K562 (cell line): ENCODE results near the gene POP7. TPM values are rescaled to one million over a fixed set of nuclear protein-coding genes. Genes with fewer than 3 reads are reported as not detected.
A peak's percentile ranks its signal among the peaks of the same experiment; 100 is the strongest.

Experiments
- ATAC-seq: fragments of 200-7000 bp; cut with Tn5 transposase; 3 replicates; pipeline ENCODE4 v1.9.1; 2020; ENCODE audit warnings: moderate library complexity
- BruUV-seq: library from RNA; stranded (reverse); fragments of 400-500 nt; replicated peaks from 2 replicates; lab custom pipeline; 2021; lab: Mats Ljungman, UMichigan
- CTCF ChIA-PET: fragments of 300-600 bp; formaldehyde crosslinking; extraction: SDS; loops from one replicate; lab custom pipeline; 2021; ENCODE audit warnings: low intra/inter-chr PET ratio; lab: Yijun Ruan, JAX
- POLR2A ChIA-PET: fragments of 300-600, 350-650 bp; sonication (Branson Sonifier 250); formaldehyde crosslinking; extraction: SDS; loops from one replicate; lab custom pipeline; 2021; ENCODE audit warnings: antibody characterized with exemption, inconsistent platforms; lab: Yijun Ruan, JAX
- DNase-seq, 4 experiments: peaks; one replicate each; pipeline versions ENCODE4 v3.0.0 to v3.0.0-alpha.2; 2011 to 2018; ENCODE audit warnings: low spot score in 3 of 4, mixed read lengths in 3 of 4; ENCODE audit errors: extremely low read depth in 1 of 4
- FAIRE-seq: peaks from 2 replicates; lab custom pipeline; 2011; peaks lifted over from hg19 to GRCh38; lab: Jason Lieb, UNC
- H2AFZ ChIP-seq: 2 replicates; pipeline ENCODE4 v1.6.0; 2011; ENCODE audit warnings: low read depth, low read length, control low read depth, inconsistent platforms
- H3K27ac ChIP-seq: fragments of 200-600 bp; 3 replicates; pipeline ENCODE4 v1.8.0; 2011; ENCODE audit warnings: low read depth, mild to moderate bottlenecking, control low read depth, inconsistent platforms, low read length, moderate library complexity, mixed read lengths; ENCODE audit errors: extremely low read depth
- H3K27me3 ChIP-seq, 2 experiments: fragments of 300-600 bp in 1 of 2; 2 replicates in 1 of 2; 3 replicates in 1 of 2; pipeline versions ENCODE4 v1.6.0 to v1.8.0; 2011; ENCODE audit warnings: inconsistent platforms in 2 of 2, low read length in 2 of 2, mild to moderate bottlenecking in 1 of 2, mixed read lengths in 1 of 2, moderate library complexity in 1 of 2; ENCODE audit not compliant: control insufficient read depth in 2 of 2, insufficient read depth in 2 of 2
- H3K36me3 ChIP-seq: fragments of 300-600 bp; 3 replicates; pipeline ENCODE4 v1.8.0; 2011; ENCODE audit warnings: mild to moderate bottlenecking, low read length, inconsistent platforms; ENCODE audit not compliant: control insufficient read depth, insufficient read depth
- H3K4me1 ChIP-seq, 2 experiments: fragments of 200-600 bp in 1 of 2; replicated peaks in 1 of 2; 2 replicates in 1 of 2; 3 replicates in 1 of 2; pipeline versions ENCODE4 v1.5.1 to v1.8.0; 2011; ENCODE audit warnings: inconsistent platforms in 2 of 2, low read length in 2 of 2, mild to moderate bottlenecking in 1 of 2, mixed read lengths in 1 of 2, moderate library complexity in 1 of 2; ENCODE audit not compliant: control insufficient read depth in 2 of 2, insufficient read depth in 2 of 2
- H3K4me2 ChIP-seq: 2 replicates; pipeline ENCODE4 v1.6.1; 2011; ENCODE audit warnings: low read length, control low read depth, inconsistent platforms, mixed read lengths; ENCODE audit not compliant: insufficient read depth
- H3K4me3 ChIP-seq: fragments of 200-600 bp; sonication (generic), shearing (Covaris generic); 2 replicates; pipeline ENCODE4 v1.5.1; 2016; ENCODE audit warnings: control low read depth, inconsistent platforms
- H3K79me2 ChIP-seq: fragments of 200-600 bp; 3 replicates; pipeline ENCODE4 v1.8.0; 2011; ENCODE audit warnings: low read length, inconsistent platforms; ENCODE audit not compliant: control insufficient read depth, insufficient read depth
- H3K9ac ChIP-seq, 2 experiments: 2 replicates each; pipeline versions ENCODE4 v1.6.0 to v1.6.1; 2011; ENCODE audit warnings: low read depth in 2 of 2, low read length in 2 of 2, control low read depth in 1 of 2, inconsistent platforms in 1 of 2, mild to moderate bottlenecking in 1 of 2, mixed read lengths in 1 of 2; ENCODE audit not compliant: insufficient read depth in 1 of 2
- H3K9me1 ChIP-seq: one replicate; pipeline ENCODE4 v1.6.0; 2011; ENCODE audit warnings: inconsistent platforms, mild to moderate bottlenecking, low read length, moderate library complexity; ENCODE audit not compliant: control insufficient read depth, insufficient read depth
- H3K9me3 ChIP-seq: replicated peaks from 2 replicates; pipeline ENCODE4 v1.5.1; 2011; ENCODE audit warnings: low read depth, low read length, inconsistent platforms; ENCODE audit not compliant: control insufficient read depth, insufficient read depth
- H4K20me1 ChIP-seq: replicated peaks from 2 replicates; pipeline ENCODE4 v1.6.1; 2011; ENCODE audit warnings: low read length, inconsistent platforms, mixed read lengths; ENCODE audit not compliant: control insufficient read depth, insufficient read depth
- BRCA1 ChIP-seq, 2 experiments: fragments of 450-650 bp in 1 of 2; sonication (generic) in 1 of 2; formaldehyde crosslinking in 1 of 2; IDR thresholded peaks; 2 replicates each; pipeline versions ENCODE4 v1.5.0 to v1.6.1; 2017 to 2020; ENCODE audit warnings: mild to moderate bottlenecking in 1 of 2, missing genetic modification reagents in 1 of 2
- E2F3 ChIP-seq: fragments of 250-450 bp; sonication (Bioruptor Pico); IDR thresholded peaks from 2 replicates; pipeline ENCODE4 v1.4.0; 2020; ENCODE audit warnings: mild to moderate bottlenecking
- GATA2 ChIP-seq: sonication (generic); formaldehyde crosslinking; IDR thresholded peaks from 2 replicates; pipeline ENCODE4 v1.4.0; 2020; ENCODE audit warnings: mild to moderate bottlenecking, missing genetic modification reagents
- HDAC1 ChIP-seq, 2 experiments: fragments of 450-650 bp; IDR thresholded peaks; 2 replicates each; pipeline ENCODE4 v1.6.1; 2016 to 2017; ENCODE audit warnings: inconsistent platforms in 1 of 2, mild to moderate bottlenecking in 1 of 2, moderate library complexity in 1 of 2
- POLR2A ChIP-seq: fragments of 450-650 bp; conservative IDR thresholded peaks from 2 replicates; pipeline ENCODE4 v1.6.1; 2016
- POLR2G ChIP-seq: fragments of 200-400 bp; formaldehyde crosslinking; IDR thresholded peaks from 2 replicates; pipeline ENCODE4 v1.6.1; 2017; ENCODE audit warnings: low read depth, mild to moderate bottlenecking, antibody characterized with exemption, low read length, moderate library complexity
- RBFOX2 ChIP-seq: fragments of 200-400 bp; formaldehyde crosslinking; IDR thresholded peaks from 2 replicates; pipeline ENCODE4 v1.6.1; 2017; ENCODE audit warnings: low read depth, mild to moderate bottlenecking, low read length, moderate library complexity
- RBM22 ChIP-seq: fragments of 200-400 bp; formaldehyde crosslinking; IDR thresholded peaks from 2 replicates; pipeline ENCODE4 v1.6.1; 2018; ENCODE audit warnings: low read length, low read depth; ENCODE audit not compliant: poor library complexity, severe bottlenecking
- THAP12 ChIP-seq: fragments of 250-450 bp; sonication (Bioruptor Pico); IDR thresholded peaks from 2 replicates; pipeline ENCODE4 v1.9.0; 2021; ENCODE audit warnings: mild to moderate bottlenecking, inconsistent platforms
- ZBTB1 ChIP-seq: sonication (generic); formaldehyde crosslinking; IDR thresholded peaks from 2 replicates; pipeline ENCODE4 v1.8.1; 2023; ENCODE audit warnings: missing genetic modification reagents, low read depth, mild to moderate bottlenecking, borderline replicate concordance
- ZBTB7A ChIP-seq: IDR thresholded peaks from 2 replicates; pipeline ENCODE4 v1.6.1; 2011; ENCODE audit warnings: low read depth, mild to moderate bottlenecking, low read length, moderate library complexity, borderline replicate concordance; ENCODE audit not compliant: control insufficient read depth
- ZNF408 ChIP-seq: fragments of 250-450 bp; sonication (Bioruptor Pico); IDR thresholded peaks from 2 replicates; pipeline ENCODE4 v1.4.0; 2020; ENCODE audit warnings: low read depth, mild to moderate bottlenecking, moderate library complexity
- WGBS: fragments of 100-300 bp; shearing (Covaris generic); methylation state at CpG from one replicate; pipeline ENCODE4 v1.1.6; 2016; ENCODE audit warnings: low coverage, mixed read lengths; ENCODE audit not compliant: insufficient coverage; ENCODE audit errors: missing lambda C conversion rate; 5-methylcytosine and 5-hydroxymethylcytosine counted together
- in situ Hi-C: fragments of 300-500 bp; cut with MboI; formaldehyde crosslinking; loops from 4 replicates; pipeline ENCODE4 v1.15.0; 2018; ENCODE audit warnings: inconsistent platforms, mixed read lengths
- intact Hi-C: fragments of 100-400 bp; cut with micrococcal nuclease; formaldehyde crosslinking; loops from 2 replicates; pipeline ENCODE4 v1.14.2; 2022
- polyA plus RNA-seq, 8 experiments: library from polyadenylated mRNA; depleted of rRNA in 4 of 8; stranded (reverse) in 5 of 8; unstranded in 3 of 8; fragments of >200 nt; fragmentation: Nextera tagmentation in 2 of 8; fragmentation: Illumina TruSeq in 1 of 8; extraction: Ambion mirVana in 2 of 8; extraction: Trizol in 1 of 8; gene quantifications; 2 replicates each; pipeline versions ENCODE4 v1.2.1 to v1.2.3, GENCODE V29; 2011 to 2014; ENCODE audit warnings: inconsistent platforms in 1 of 8, missing spikeins in 1 of 8
- total RNA-seq, 7 experiments: library from RNA; depleted of rRNA in 6 of 7; stranded (reverse); fragments of >200 nt in 6 of 7; fragmentation: Illumina TruSeq in 2 of 7; extraction: Trizol in 2 of 7; gene quantifications; 2 replicates each; pipeline versions ENCODE4 v1.2.1 to v1.2.3, GENCODE V29; 2011 to 2021; ENCODE audit warnings: low replicate concordance in 1 of 7

Gene POP7
- total and polyA plus RNA-seq, 9 of the 15 experiments (the other 6 are each of a cell fraction or from before 2014, with no cell fraction given), result 11.5 to 163 (median 68.9) TPM

- no TSS peak for BruUV-seq
- H3K9me1 ChIP-seq, result no peaks in the 10 kb centered on the region
- no peak overlapping the region for H3K27ac ChIP-seq
- DNase-seq, result no peak
- TF ChIP-seq ZNF408 (CRISPR knock-in tag) (no peak), ZBTB7A (0 out of 2 replicates have a peak, but pooled peaks have one; percentile 28), RBM22 (peak; percentile 67), GATA2 (no peak), POLR2G (peak; percentile 61), RBFOX2 (peak; percentile 59), ZBTB1 (CRISPR knock-in tag) (no peak), HDAC1 (IDR thresholded peaks at IDR 0.05) (no peak), POLR2A (peak; percentile 46), BRCA1 (IDR thresholded peaks at IDR 0.05) (no peak), BRCA1 (CRISPR knock-in tag; IDR thresholded peaks at IDR 0.05) (0 out of 2 replicates have a peak, but pooled peaks have one; percentile 31), E2F3 (CRISPR knock-in tag) (no peak), THAP12 (CRISPR knock-in tag) (0 out of 2 replicates have a peak, but pooled peaks have one; percentile 34)
- H3K9me3 ChIP-seq, result no peaks in the 10 kb centered on the region
- POLR2A ChIA-PET, result interaction anchor here (0.7 to 2.4 kb wide), 8 partner anchors 9 to 346 kb away, joined by 3 to 6 read pairs (median 4); partner anchors contain the start of gene MOSPD3
- no peak for FAIRE-seq
- H3K4me1 ChIP-seq, result peaks cover 4 to 88% of the 10 kb centered on the region in 2 experiments; a peak in 4 of 5 replicates
- H4K20me1 ChIP-seq, result peaks cover 22% of the 10 kb centered on the region; the same call in 1 of the 2 replicates
- H3K9ac ChIP-seq, result peak overlapping the region in 1 of 2 experiments; percentile 82; a peak in 2 of 4 replicates
- CTCF ChIA-PET, result no interaction called here
- H3K4me2 ChIP-seq, result no peak overlapping the region
- H3K36me3 ChIP-seq, result peaks cover 100% of the 10 kb centered on the region; the same call in 2 of the 3 replicates
- peaks cover 16% of the 10 kb centered on the region; the same call in 2 of the 3 replicates for H3K79me2 ChIP-seq
- intact Hi-C loops (no loop called here), in situ Hi-C loops (no loop called here)
- no peak overlapping the region for H3K4me3 ChIP-seq
- 88% methylated on average over 23 of the region's 29 CpGs for WGBS
- H2AFZ ChIP-seq, result no peak overlapping the region
- no peak for ATAC-seq
- no peaks in the 10 kb centered on the region for H3K27me3 ChIP-seq
These were observed 24.3 kb upstream of the POP7 start for GRCh38 chr7:100681491-100682227.
